Ascending aorta (tissue), 2 donors: ENCODE results near the gene MFSD12. TPM values are rescaled to one million over a fixed set of nuclear protein-coding genes. Genes with fewer than 3 reads are reported as not detected.

Experiments
- DNase-seq, 2 donors: peaks; one replicate each; pipeline ENCODE4 v3.0.0-alpha.2; 2019; ENCODE audit warnings: low spot score in 2 of 2
- H3K27ac ChIP-seq, 2 donors: fragments of 200-600 bp; sonication (generic); one replicate each; pipeline ENCODE4 v1.5.1; 2016 to 2017; ENCODE audit warnings: mild to moderate bottlenecking in 1 of 2
- H3K27me3 ChIP-seq: fragments of 200-600 bp; sonication (generic); one replicate; pipeline ENCODE4 v1.5.1; 2017
- H3K36me3 ChIP-seq, 2 donors: fragments of 200-600 bp; sonication (generic); one replicate each; pipeline ENCODE4 v1.5.1; 2016
- H3K4me1 ChIP-seq, 2 donors: fragments of 200-600 bp; sonication (generic); one replicate each; pipeline ENCODE4 v1.5.1; 2016 to 2017; ENCODE audit warnings: mild to moderate bottlenecking in 1 of 2
- H3K4me3 ChIP-seq, 2 donors: fragments of 200-600 bp; sonication (generic); one replicate each; pipeline ENCODE4 v1.5.1; 2016 to 2017; ENCODE audit warnings: mild to moderate bottlenecking in 1 of 2
- H3K9me3 ChIP-seq, 2 donors: fragments of 200-600 bp; sonication (generic); one replicate each; pipeline ENCODE4 v1.5.1; 2016
- CTCF ChIP-seq, 3 experiments: fragments of 200-600 bp in 2 of 3; fragments of 450-650 bp in 1 of 3; sonication (generic) in 2 of 3; IDR thresholded peaks; one replicate each; pipeline ENCODE4 v1.5.1; 2016 to 2019; ENCODE audit warnings: antibody characterized with exemption in 3 of 3, mild to moderate bottlenecking in 1 of 3, moderate library complexity in 1 of 3
- intact Hi-C: fragments of 100-400 bp; cut with DNase I; formaldehyde crosslinking; loops from one replicate; pipeline ENCODE4 v1.15.1; 2023
- total RNA-seq: library from RNA; depleted of rRNA; stranded (reverse); fragments of >200 nt; gene quantifications from one replicate; pipeline ENCODE4 v1.1.0, GENCODE V29; 2016

The MFSD12 gene
- total RNA-seq, 1 donor from 2014 or later = 133 TPM

GRCh38 chr19:3507371-3508120 lies 49.8 kb downstream of the MFSD12 start:
- intact Hi-C loops = loop anchor here (5.0 to 10.0 kb wide), 4 partner anchors 50 to 737 kb away; partner anchors contain the start of genes HMG20B, MFSD12, TBXA2R and YJU2
- Histone ChIP-seq H3K4me3 (peak overlapping the region; percentile 90 to 100), H3K4me1 (peaks cover 5 to 10% of the 10 kb centered on the region in 2 donors), H3K27me3 (no peaks in the 10 kb centered on the region), H3K27ac (peak overlapping the region in 1 of 2 donors; percentile 80), H3K36me3 (peaks cover 0 to 12% of the 10 kb centered on the region in 2 donors), H3K9me3 (no peaks in the 10 kb centered on the region)
- DNase-seq = no peak
- TF ChIP-seq CTCF (IDR thresholded peaks at IDR 0.05) = no peak

GRCh38 chr19:3506384-3507340 lies 50.7 kb downstream of the MFSD12 start:
- intact Hi-C loops = loop anchor here (1.0 to 10.0 kb wide), 5 partner anchors 51 to 738 kb away; partner anchors contain the start of genes HMG20B, MFSD12, TBXA2R and YJU2
- H3K27ac ChIP-seq = peak overlapping the region; percentile 70 to 80
- peak in 1 of 3 experiments; percentile 16 for TF ChIP-seq CTCF (IDR thresholded peaks at IDR 0.05)
- peaks cover 5 to 10% of the 10 kb centered on the region in 2 donors for H3K4me1 ChIP-seq
- H3K9me3 ChIP-seq = no peaks in the 10 kb centered on the region
- peak overlapping the region; percentile 90 to 100 for H3K4me3 ChIP-seq
- no peaks in the 10 kb centered on the region for H3K27me3 ChIP-seq
- peaks cover 0 to 12% of the 10 kb centered on the region in 2 donors for H3K36me3 ChIP-seq
- peak in 1 of 2 donors; percentile 75 for DNase-seq

DNA sequence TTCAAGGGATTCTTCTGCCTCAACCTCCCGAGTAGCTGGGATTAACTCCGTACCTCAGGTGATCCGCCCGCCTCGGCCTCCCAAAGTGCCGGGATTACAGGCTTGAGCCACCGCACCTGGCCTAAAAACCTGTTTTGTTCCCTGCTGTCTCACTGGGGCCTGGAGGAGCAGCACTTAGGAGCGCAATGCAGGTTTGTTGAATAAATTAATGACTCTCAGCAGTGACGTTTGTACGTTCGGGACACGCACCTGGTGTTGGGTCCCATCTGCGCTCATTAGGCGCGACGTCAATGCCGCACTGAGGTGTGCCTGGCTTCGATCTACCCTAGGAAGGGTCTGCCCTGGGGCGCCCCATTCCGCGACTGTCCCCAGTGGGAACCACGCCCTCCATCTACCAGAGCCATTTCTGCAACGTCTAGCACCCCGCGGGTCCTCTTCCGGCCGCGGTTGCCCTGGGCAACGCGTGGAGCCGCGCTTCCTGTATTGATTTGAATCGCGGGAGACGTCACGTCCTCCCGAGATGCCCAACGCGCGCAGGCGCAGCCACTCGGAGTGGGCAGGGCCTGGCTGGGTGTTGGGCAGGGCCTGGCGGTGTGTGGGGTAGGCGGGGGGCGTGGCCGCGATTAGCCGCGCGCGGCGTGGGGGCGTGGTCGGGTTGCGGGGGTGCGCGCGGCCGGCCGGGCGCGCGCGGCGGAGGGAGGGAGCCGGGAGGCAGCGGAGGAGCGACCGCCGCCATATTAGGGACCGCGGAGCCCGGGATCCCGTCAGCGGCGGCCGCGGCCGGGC lies 51.6 kb downstream of the MFSD12 start, which contains the start of gene FZR1:
TSS of gene FZR1 (plus strand) at position 714 of the 786 bp plus-strand sequence. CDS start 16,679 bp downstream, outside the sequence.
- H3K9me3 ChIP-seq = no peaks in the 10 kb centered on the region
- H3K4me3 ChIP-seq = peak within 1 kb of the TSS; percentile 90 to 100
- TF ChIP-seq CTCF (IDR thresholded peaks at IDR 0.05) = no peak
- H3K36me3 ChIP-seq = peaks cover 0 to 12% of the 10 kb centered on the region in 2 donors
- peaks cover 5 to 12% of the 10 kb centered on the region in 2 donors for H3K4me1 ChIP-seq
- intact Hi-C loops = loop anchor here (1.0 to 10.0 kb wide), 5 partner anchors 52 to 739 kb away; partner anchors contain the start of genes HMG20B, MFSD12, TBXA2R and YJU2
- H3K27me3 ChIP-seq = no peaks in the 10 kb centered on the region
- H3K27ac ChIP-seq = peak within 1 kb of the TSS; percentile 70 to 80
- peak; percentile 98 to 100 for DNase-seq

- H3K4me3 ChIP-seq = no peak overlapping the region
- TF ChIP-seq CTCF (IDR thresholded peaks at IDR 0.05) = no peak
- intact Hi-C loops = loop anchor here (5.0 to 10.0 kb wide), 4 partner anchors 53 to 740 kb away; partner anchors contain the start of genes HMG20B, MFSD12, TBXA2R and YJU2
Observed at GRCh38 chr19:3504735-3505134, 52.7 kb downstream of the MFSD12 start.

More at GRCh38 chr19:3504735-3505134, 52.7 kb downstream of the MFSD12 start:
- Histone ChIP-seq H3K36me3 (peaks cover 0 to 3% of the 10 kb centered on the region in 2 donors), H3K27ac (no peak overlapping the region), H3K4me1 (peaks cover 5 to 16% of the 10 kb centered on the region in 2 donors), H3K9me3 (no peaks in the 10 kb centered on the region), H3K27me3 (no peaks in the 10 kb centered on the region)
- DNase-seq = no peak
